Right forelimb (tissue), 1 donor: Measurements from ENCODE around the gene ARID1A.
"Not testable (repeated sequence)": the region's sequence is repeated elsewhere in the genome, so short reads cannot be mapped to it uniquely, and the experiment has no call there.

Experiments
- DNase-seq: peaks from one replicate; pipeline ENCODE4 v3.0.0-alpha.2; 2018

ARID1A gene

GRCh38 chr1:26697978-26698849 lies 2.4 kb downstream of the ARID1A start:
- DNase-seq: no peak

GRCh38 chr1:26700711-26701110 lies 4.9 kb downstream of the ARID1A start:
- DNase-seq: no peak

- DNase-seq: no peak
Observed at GRCh38 chr1:26701266-26701994, 5.6 kb downstream of the ARID1A start.

GRCh38 chr1:26701995-26702679 lies 6.3 kb downstream of the ARID1A start:
- no peak for DNase-seq

GRCh38 chr1:26702680-26703038 lies 6.8 kb downstream of the ARID1A start:
- DNase-seq: no peak

GRCh38 chr1:26703478-26703877 lies 7.7 kb downstream of the ARID1A start:
- DNase-seq: no peak

- no peak for DNase-seq
Observed at GRCh38 chr1:26704629-26705028, 8.8 kb downstream of the ARID1A start.

- not testable (repeated sequence) for DNase-seq
Observed at GRCh38 chr1:26705227-26705626, 9.4 kb downstream of the ARID1A start.

GRCh38 chr1:26705788-26706311 lies 10.0 kb downstream of the ARID1A start:
- no peak for DNase-seq

GRCh38 chr1:26706315-26706714 lies 10.5 kb downstream of the ARID1A start:
- DNase-seq: no peak

- no peak for DNase-seq
Observed at GRCh38 chr1:26710811-26711210, 15.0 kb downstream of the ARID1A start.

GRCh38 chr1:26711777-26712176 lies 16.0 kb downstream of the ARID1A start:
- no peak for DNase-seq

GRCh38 chr1:26717017-26717491 lies 21.2 kb downstream of the ARID1A start:
- DNase-seq: no peak

GRCh38 chr1:26719205-26719604 lies 23.4 kb downstream of the ARID1A start:
- no peak for DNase-seq

GRCh38 chr1:26721669-26722355 lies 26.0 kb downstream of the ARID1A start:
- no peak for DNase-seq

GRCh38 chr1:26723013-26723991 lies 27.5 kb downstream of the ARID1A start:
- DNase-seq: peak; percentile 86

- no peak for DNase-seq
Observed at GRCh38 chr1:26724118-26724517, 28.3 kb downstream of the ARID1A start.

- DNase-seq: no peak
Observed at GRCh38 chr1:26724926-26725325, 29.1 kb downstream of the ARID1A start.

- DNase-seq: not testable (repeated sequence)
Observed at GRCh38 chr1:26725904-26726303, 30.1 kb downstream of the ARID1A start.

GRCh38 chr1:26726784-26727183 lies 31.0 kb downstream of the ARID1A start:
- no peak for DNase-seq

GRCh38 chr1:26727476-26727875 lies 31.7 kb downstream of the ARID1A start:
- DNase-seq: no peak
